PC-9 (cell line): ENCODE results near the gene MET. TPM values are rescaled to one million over a fixed set of nuclear protein-coding genes. Genes with fewer than 3 reads are reported as not detected.

Source experiments
- BruUV-seq: library from RNA; stranded (reverse); fragments of 400-500 nt; replicated peaks from 2 replicates; lab custom pipeline; 2021; lab: Mats Ljungman, UMichigan
- CTCF ChIA-PET: fragments of 300-600 bp; sonication (Branson Sonifier 250); formaldehyde crosslinking; loops from one replicate; lab custom pipeline; 2022; ENCODE audit warnings: antibody characterized with exemption; lab: Charles Lee
- POLR2A ChIA-PET: fragments of 300-600 bp; sonication (Branson Sonifier 250); formaldehyde crosslinking; loops from one replicate; lab custom pipeline; 2022; ENCODE audit warnings: antibody characterized with exemption; ENCODE audit not compliant: unreplicated experiment; lab: Charles Lee
- DNase-seq, 2 experiments: peaks; one replicate each; pipeline versions ENCODE4 v3.0.0 to v3.0.0-alpha.2; 2015 to 2022; ENCODE audit warnings: mixed read lengths in 1 of 2
- H2AFZ ChIP-seq: fragments of 200-600 bp; sonication (generic); 2 replicates; pipeline ENCODE4 v1.8.1; 2017; ENCODE audit warnings: antibody characterized with exemption
- H3F3A ChIP-seq: fragments of 200-600 bp; sonication (generic); 2 replicates; pipeline ENCODE4 v1.8.1; 2017; ENCODE audit warnings: antibody characterized with exemption, mild to moderate bottlenecking, low read depth; ENCODE audit not compliant: insufficient read depth
- H3K27ac ChIP-seq: fragments of 200-600 bp; sonication (generic); 2 replicates; pipeline ENCODE4 v1.6.1; 2016; ENCODE audit warnings: mixed run types
- H3K27me3 ChIP-seq: fragments of 200-600 bp; sonication (generic); 2 replicates; pipeline ENCODE4 v1.6.1; 2016; ENCODE audit warnings: low read depth, mixed run types; ENCODE audit not compliant: insufficient read depth
- H3K36me3 ChIP-seq: fragments of 200-600 bp; sonication (generic); 2 replicates; pipeline ENCODE4 v1.6.1; 2016; ENCODE audit warnings: low read depth, mixed run types
- H3K4me1 ChIP-seq: fragments of 200-600 bp; sonication (generic); replicated peaks from 2 replicates; pipeline ENCODE4 v1.6.1; 2016; ENCODE audit warnings: mixed run types; ENCODE audit not compliant: insufficient read depth
- H3K4me2 ChIP-seq: fragments of 200-600 bp; sonication (generic); 2 replicates; pipeline ENCODE4 v1.6.1; 2017; ENCODE audit warnings: mixed run types
- H3K4me3 ChIP-seq: fragments of 200-600 bp; sonication (generic); 2 replicates; pipeline ENCODE4 v1.6.1; 2016; ENCODE audit warnings: mixed run types
- H3K79me2 ChIP-seq: fragments of 200-600 bp; sonication (generic); 2 replicates; pipeline ENCODE4 v1.6.1; 2017; ENCODE audit warnings: low read depth, mixed run types
- H3K9me2 ChIP-seq: fragments of 200-600 bp; sonication (generic); 2 replicates; pipeline ENCODE4 v1.8.1; 2017; ENCODE audit warnings: mild to moderate bottlenecking; ENCODE audit not compliant: insufficient read depth
- H3K9me3 ChIP-seq: fragments of 200-600 bp; sonication (generic); 2 replicates; pipeline ENCODE4 v1.8.1; 2016; ENCODE audit warnings: low read depth; ENCODE audit not compliant: insufficient read depth
- H4K20me1 ChIP-seq: fragments of 200-600 bp; sonication (generic); 2 replicates; pipeline ENCODE4 v1.8.1; 2017; ENCODE audit not compliant: insufficient read depth
- CTCF ChIP-seq: fragments of 200-600 bp; sonication (generic); conservative IDR thresholded peaks from 2 replicates; pipeline ENCODE4 v1.6.1; 2017; ENCODE audit warnings: mixed run types, antibody characterized with exemption, mild to moderate bottlenecking, moderate library complexity
- EZH2 ChIP-seq: fragments of 200-600 bp; sonication (generic); IDR thresholded peaks from 2 replicates; pipeline ENCODE4 v1.8.0; 2017; ENCODE audit warnings: antibody characterized with exemption, low read depth
- intact Hi-C: fragments of 100-400 bp; cut with micrococcal nuclease; formaldehyde crosslinking; loops from one replicate; pipeline ENCODE4 v1.10.0; 2022; ENCODE audit not compliant: unreplicated experiment
- total RNA-seq: library from RNA; stranded (reverse); gene quantifications from 2 replicates; pipeline ENCODE4 v1.2.3, GENCODE V29; 2021

MET gene
- total RNA-seq, 1 experiment from 2014 or later: 287 TPM

- Histone ChIP-seq H3K79me2 (no peaks in the 10 kb centered on the region), H3K27me3 (no peaks in the 10 kb centered on the region), H4K20me1 (no peaks in the 10 kb centered on the region), H3K9me2 (no peaks in the 10 kb centered on the region), H3K36me3 (no peaks in the 10 kb centered on the region), H3K9me3 (no peaks in the 10 kb centered on the region), H3K4me1 (peaks cover 13% of the 10 kb centered on the region; the same call in 1 of the 2 replicates), H3F3A (no peaks in the 10 kb centered on the region), H3K4me3 (no peak overlapping the region), H3K4me2 (no peak overlapping the region), H3K27ac (no peak overlapping the region), H2AFZ (no peak overlapping the region)
- intact Hi-C loops: no loop called here
- ChIA-PET CTCF (no interaction called here), POLR2A (no interaction called here)
- DNase-seq: no peak
- BruUV-seq: no TSS peak
- no peak for TF ChIP-seq EZH2
- TF ChIP-seq CTCF: no peak
Measured at GRCh38 chr7:116836048-116836447, 164.1 kb downstream of the MET start.

GRCh38 chr7:116836911-116837310 lies 164.9 kb downstream of the MET start:
- BruUV-seq: no TSS peak
- intact Hi-C loops: loop anchor here (1.0 kb wide), 1 partner anchor 25 kb away; the partner anchor contains the start of gene CAPZA2
- Histone ChIP-seq H3K4me3 (no peak overlapping the region), H3K79me2 (no peaks in the 10 kb centered on the region), H3K27me3 (no peaks in the 10 kb centered on the region), H4K20me1 (no peaks in the 10 kb centered on the region), H3K36me3 (no peaks in the 10 kb centered on the region), H3K9me3 (no peaks in the 10 kb centered on the region), H3F3A (no peaks in the 10 kb centered on the region), H3K9me2 (no peaks in the 10 kb centered on the region), H2AFZ (no peak overlapping the region), H3K4me2 (no peak overlapping the region), H3K4me1 (peaks cover 13% of the 10 kb centered on the region; the same call in 1 of the 2 replicates), H3K27ac (no peak overlapping the region)
- CTCF ChIA-PET: no interaction called here
- peak; percentile 28 to 68 for DNase-seq
- TF ChIP-seq CTCF: no peak
- TF ChIP-seq EZH2: no peak
- POLR2A ChIA-PET: no interaction called here

- Histone ChIP-seq H3F3A (no peaks in the 10 kb centered on the region), H3K79me2 (no peaks in the 10 kb centered on the region), H3K27me3 (no peaks in the 10 kb centered on the region), H3K4me3 (no peak overlapping the region), H3K9me3 (no peaks in the 10 kb centered on the region), H2AFZ (no peak overlapping the region), H3K36me3 (no peaks in the 10 kb centered on the region), H3K27ac (no peak overlapping the region), H3K4me1 (peaks cover 13% of the 10 kb centered on the region; the same call in 1 of the 2 replicates), H3K4me2 (no peak overlapping the region), H4K20me1 (no peaks in the 10 kb centered on the region), H3K9me2 (no peaks in the 10 kb centered on the region)
- ChIA-PET POLR2A (no interaction called here), CTCF (no interaction called here)
- TF ChIP-seq CTCF (no peak), EZH2 (no peak)
- intact Hi-C loops: loop anchor here (1.0 kb wide), 1 partner anchor 25 kb away; the partner anchor contains the start of gene CAPZA2
- no peak for DNase-seq
- BruUV-seq: no TSS peak
Measured at GRCh38 chr7:116837586-116837985, 165.6 kb downstream of the MET start.
